22Rv1 (cell line): ENCODE measurements around the gene TRAF3.

Experiments
- H3K27ac ChIP-seq: fragments of 450-650 bp; 2 replicates; pipeline ENCODE4 v1.5.1; 2017
- ZFX ChIP-seq: fragments of 450-650 bp; IDR thresholded peaks from 2 replicates; pipeline ENCODE4 v1.6.1; 2017; ENCODE audit warnings: antibody characterized with exemption, borderline replicate concordance
- TF ChIP-seq, protein P1 (sequence below): fragments of 450-650 bp; IDR thresholded peaks from 2 replicates; pipeline ENCODE4 v1.5.1; 2017; ENCODE audit warnings: mild to moderate bottlenecking

The TRAF3 gene

DNA sequence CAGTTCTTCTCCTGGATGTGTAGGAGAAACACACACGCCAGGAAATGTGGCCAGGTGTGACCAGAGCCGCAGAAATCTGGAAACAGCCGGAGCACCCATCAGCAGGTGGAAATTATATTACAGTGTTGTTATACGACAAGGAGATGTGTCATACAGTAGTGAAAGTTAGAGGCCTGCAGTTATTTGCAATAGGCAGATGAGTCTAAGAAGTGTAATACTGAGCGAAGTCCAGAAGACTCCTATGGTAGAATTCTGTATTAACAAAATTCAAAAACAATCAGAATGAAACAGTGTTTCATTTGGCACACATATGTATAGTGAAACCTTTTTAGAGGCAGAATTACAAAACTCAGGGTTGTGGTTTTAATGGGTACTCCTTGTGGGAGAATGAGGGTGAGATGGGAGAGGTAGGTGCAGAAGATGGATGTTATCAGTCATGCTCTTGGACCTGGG is 105.9 kb downstream of the TRAF3 start:
- H3K27ac ChIP-seq = no peak overlapping the region
- TF ChIP-seq ZFX = no peak
- TF ChIP-seq, protein P1, sequence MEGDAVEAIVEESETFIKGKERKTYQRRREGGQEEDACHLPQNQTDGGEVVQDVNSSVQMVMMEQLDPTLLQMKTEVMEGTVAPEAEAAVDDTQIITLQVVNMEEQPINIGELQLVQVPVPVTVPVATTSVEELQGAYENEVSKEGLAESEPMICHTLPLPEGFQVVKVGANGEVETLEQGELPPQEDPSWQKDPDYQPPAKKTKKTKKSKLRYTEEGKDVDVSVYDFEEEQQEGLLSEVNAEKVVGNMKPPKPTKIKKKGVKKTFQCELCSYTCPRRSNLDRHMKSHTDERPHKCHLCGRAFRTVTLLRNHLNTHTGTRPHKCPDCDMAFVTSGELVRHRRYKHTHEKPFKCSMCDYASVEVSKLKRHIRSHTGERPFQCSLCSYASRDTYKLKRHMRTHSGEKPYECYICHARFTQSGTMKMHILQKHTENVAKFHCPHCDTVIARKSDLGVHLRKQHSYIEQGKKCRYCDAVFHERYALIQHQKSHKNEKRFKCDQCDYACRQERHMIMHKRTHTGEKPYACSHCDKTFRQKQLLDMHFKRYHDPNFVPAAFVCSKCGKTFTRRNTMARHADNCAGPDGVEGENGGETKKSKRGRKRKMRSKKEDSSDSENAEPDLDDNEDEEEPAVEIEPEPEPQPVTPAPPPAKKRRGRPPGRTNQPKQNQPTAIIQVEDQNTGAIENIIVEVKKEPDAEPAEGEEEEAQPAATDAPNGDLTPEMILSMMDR = no peak

DNA sequence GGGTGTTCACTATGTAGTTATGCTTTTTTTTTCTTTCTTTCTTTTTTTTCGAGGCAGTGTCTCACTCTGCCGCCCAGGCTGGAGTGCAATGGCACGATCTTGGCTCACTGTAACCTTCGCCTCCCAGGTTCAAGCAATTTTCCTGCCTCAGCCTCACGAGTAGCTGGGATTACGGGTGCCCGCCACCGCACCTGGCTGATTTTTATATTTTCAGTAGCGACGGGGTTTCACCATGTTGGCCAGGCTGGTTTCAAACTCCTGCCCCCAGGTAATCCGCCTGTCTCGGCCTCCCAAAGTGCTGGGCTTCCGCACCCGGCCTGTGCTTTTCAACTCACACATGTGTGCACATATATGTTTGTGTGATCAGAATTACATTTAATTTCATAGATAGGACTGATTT is 106.3 kb downstream of the TRAF3 start:
- no peak overlapping the region for H3K27ac ChIP-seq
- TF ChIP-seq ZFX = no peak
- TF ChIP-seq, protein P1 = no peak

DNA sequence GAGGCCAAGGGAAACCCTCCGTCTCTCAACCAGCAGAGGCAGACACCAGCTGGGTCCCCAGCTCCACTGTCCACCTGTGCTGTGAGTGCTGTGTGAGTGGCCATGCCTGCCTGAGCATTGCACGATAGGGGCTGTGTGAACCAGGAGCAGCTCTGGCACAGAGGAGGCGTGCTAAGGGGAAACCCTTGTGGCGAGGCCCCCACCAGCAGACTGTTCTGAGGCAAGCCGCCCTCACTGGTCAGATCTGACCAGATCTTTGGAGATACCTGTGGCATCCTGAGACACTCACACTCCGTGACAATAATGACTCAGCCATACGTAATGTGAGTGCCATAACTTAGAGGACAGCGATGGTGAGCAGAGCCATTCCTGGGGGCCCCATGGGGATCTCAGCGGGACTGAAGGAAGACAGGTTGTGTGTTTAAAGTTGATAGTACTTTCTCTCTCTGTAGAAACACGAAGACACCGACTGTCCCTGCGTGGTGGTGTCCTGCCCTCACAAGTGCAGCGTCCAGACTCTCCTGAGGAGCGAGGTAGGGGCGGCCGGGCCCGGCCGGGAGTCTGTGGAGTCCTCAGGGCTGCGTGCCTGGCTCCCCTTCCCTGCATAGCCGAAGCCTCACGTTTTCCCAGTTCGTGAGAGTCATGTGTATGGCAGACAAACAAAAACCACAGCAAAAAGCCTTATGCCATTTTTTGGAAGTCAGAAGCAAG is 108.6 kb downstream of the TRAF3 start:
- no peak overlapping the region for H3K27ac ChIP-seq
- no peak for TF ChIP-seq ZFX
- TF ChIP-seq, protein P1 = no peak

DNA sequence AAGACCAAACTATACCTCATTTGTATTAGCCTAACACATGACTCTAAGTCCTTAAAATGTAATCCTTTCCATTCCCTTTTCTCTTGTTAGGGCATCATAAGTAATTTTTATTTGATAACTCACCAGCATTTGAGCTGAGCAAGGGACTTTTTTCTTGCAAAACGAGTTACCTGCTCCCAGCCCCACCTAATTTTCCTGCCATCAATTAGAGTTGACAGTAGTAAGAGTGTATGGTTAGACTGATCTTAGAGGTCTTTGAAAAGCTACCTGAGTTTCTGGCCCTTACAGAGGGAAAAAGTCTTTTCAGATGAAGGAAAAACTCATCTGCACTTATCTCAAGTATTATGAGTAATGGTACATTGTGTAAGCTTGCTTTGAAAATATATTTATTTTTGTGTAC is 111.5 kb downstream of the TRAF3 start:
- H3K27ac ChIP-seq = no peak overlapping the region
- no peak for TF ChIP-seq ZFX
- TF ChIP-seq, protein P1 = no peak

DNA sequence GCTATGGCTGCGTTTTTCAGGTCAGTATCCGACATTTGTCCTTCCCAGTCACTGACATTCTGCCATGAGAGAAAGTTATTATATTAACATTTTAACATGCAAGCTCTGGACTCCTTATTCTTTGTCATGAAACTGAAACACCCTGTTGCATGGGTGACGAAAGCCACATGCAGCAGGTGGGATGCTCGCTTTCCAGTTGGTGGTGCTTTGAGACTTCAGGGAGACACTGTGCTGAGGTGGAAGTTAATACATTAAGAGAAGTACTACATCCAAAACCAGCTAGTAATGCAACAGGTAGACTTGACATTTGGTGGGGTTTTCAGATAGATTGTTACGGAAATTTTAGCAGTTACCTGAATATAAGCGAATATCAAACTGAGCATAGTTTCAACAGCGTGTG is 112.4 kb downstream of the TRAF3 start:
- no peak overlapping the region for H3K27ac ChIP-seq
- TF ChIP-seq, protein P1 = no peak
- no peak for TF ChIP-seq ZFX

DNA sequence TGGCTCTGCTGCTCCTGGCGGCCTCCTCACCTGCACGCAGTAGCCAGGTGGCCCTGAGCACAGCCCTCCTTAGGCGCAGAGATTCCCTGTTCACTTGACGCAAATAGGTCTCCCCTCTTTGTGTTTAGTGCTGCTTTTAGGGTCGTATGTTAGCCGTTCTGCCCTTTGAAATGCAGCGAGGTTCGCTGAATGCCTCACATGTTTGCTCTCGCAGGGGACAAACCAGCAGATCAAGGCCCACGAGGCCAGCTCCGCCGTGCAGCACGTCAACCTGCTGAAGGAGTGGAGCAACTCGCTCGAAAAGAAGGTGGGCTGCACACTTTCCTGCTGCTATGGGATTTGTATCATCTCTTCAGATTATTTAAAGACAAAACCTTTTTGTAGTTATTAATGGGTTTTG is 113.9 kb downstream of the TRAF3 start:
- no peak overlapping the region for H3K27ac ChIP-seq
- TF ChIP-seq, protein P1 = no peak
- no peak for TF ChIP-seq ZFX

DNA sequence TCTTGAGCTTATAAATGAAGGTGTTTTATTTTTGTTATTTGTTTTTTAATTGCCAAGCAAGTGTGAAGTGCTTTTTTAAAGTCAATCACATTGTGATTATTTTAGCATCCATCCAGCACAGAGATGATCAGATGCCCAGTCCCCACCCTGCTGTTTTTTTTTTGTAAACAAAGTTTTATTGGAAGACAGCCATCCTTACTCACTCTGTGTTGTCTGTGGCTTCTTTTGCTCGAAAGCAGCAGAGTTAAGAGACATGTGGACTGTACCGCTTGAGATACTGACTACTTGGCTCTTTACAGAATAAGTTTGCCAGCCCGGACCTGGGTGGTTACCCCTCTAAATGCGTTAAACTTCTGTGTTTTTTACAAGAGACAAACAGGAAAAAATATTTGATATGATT is 114.3 kb downstream of the TRAF3 start:
- TF ChIP-seq ZFX = no peak
- TF ChIP-seq, protein P1 = no peak
- no peak overlapping the region for H3K27ac ChIP-seq
